Activated T-cell treated with anti-CD3 and anti-CD28 coated beads, Interleukin-2, amount 50 U/mL, for 4 hours (primary cell): ENCODE measurements around the gene FCHO2. TPM values are rescaled to one million over a fixed set of nuclear protein-coding genes. Genes with fewer than 3 reads are reported as not detected.

Experiments used
- ATAC-seq, 2 donors: fragments of 200-7000 bp; cut with Tn5 transposase; one replicate each; pipeline ENCODE4 v1.10.0; 2021
- DNase-seq: peaks from one replicate; pipeline ENCODE4 v3.0.0-alpha.2; 2020
- H3K27me3 Mint-ChIP-seq: one replicate; pipeline ENCODE4 v1.8.0; 2021; ENCODE audit warnings: low read depth, mixed read lengths
- H3K36me3 Mint-ChIP-seq: one replicate; pipeline ENCODE4 v1.8.0; 2022; ENCODE audit warnings: mixed read lengths; ENCODE audit not compliant: insufficient read depth
- H3K4me1 Mint-ChIP-seq: one replicate; pipeline ENCODE4 v1.8.0; 2021; ENCODE audit warnings: low read depth, mixed read lengths
- H3K4me3 Mint-ChIP-seq: one replicate; pipeline ENCODE4 v1.8.0; 2021; ENCODE audit warnings: mild to moderate bottlenecking, moderate library complexity, mixed read lengths
- H3K9me3 Mint-ChIP-seq: one replicate; pipeline ENCODE4 v1.8.0; 2021; ENCODE audit warnings: mixed read lengths
- total RNA-seq, 3 donors: library from RNA; stranded (reverse); gene quantifications; one replicate each; pipeline ENCODE4 v1.2.1, GENCODE V29; 2021

FCHO2 gene
- total RNA-seq, 3 donors from 2014 or later, result 0.47 to 0.52 (median 0.51) TPM

- DNase-seq, result no peak
- no peaks in the 10 kb centered on the region for H3K27me3 Mint-ChIP-seq
- H3K4me1 Mint-ChIP-seq, result no peaks in the 10 kb centered on the region
- no peak overlapping the region for H3K4me3 Mint-ChIP-seq
- no peaks in the 10 kb centered on the region for H3K36me3 Mint-ChIP-seq
- H3K9me3 Mint-ChIP-seq, result no peaks in the 10 kb centered on the region
- ATAC-seq, result no peak
Measured at GRCh38 chr5:73030531-73030930, 74.7 kb downstream of the FCHO2 start.

- H3K9me3 Mint-ChIP-seq, result no peaks in the 10 kb centered on the region
- H3K4me1 Mint-ChIP-seq, result no peaks in the 10 kb centered on the region
- H3K4me3 Mint-ChIP-seq, result no peak overlapping the region
- H3K36me3 Mint-ChIP-seq, result no peaks in the 10 kb centered on the region
- ATAC-seq, result no peak
- no peaks in the 10 kb centered on the region for H3K27me3 Mint-ChIP-seq
- DNase-seq, result no peak
Measured at GRCh38 chr5:73030995-73031394, 75.2 kb downstream of the FCHO2 start.

GRCh38 chr5:73031839-73032238, 76.0 kb downstream of the FCHO2 start:
- no peak overlapping the region for H3K4me3 Mint-ChIP-seq
- no peak for DNase-seq
- H3K9me3 Mint-ChIP-seq, result no peaks in the 10 kb centered on the region
- no peaks in the 10 kb centered on the region for H3K27me3 Mint-ChIP-seq
- no peaks in the 10 kb centered on the region for H3K36me3 Mint-ChIP-seq
- ATAC-seq, result no peak
- H3K4me1 Mint-ChIP-seq, result no peaks in the 10 kb centered on the region

GRCh38 chr5:73032635-73033034, 76.8 kb downstream of the FCHO2 start:
- H3K4me3 Mint-ChIP-seq, result no peak overlapping the region
- no peak for DNase-seq
- no peaks in the 10 kb centered on the region for H3K36me3 Mint-ChIP-seq
- no peaks in the 10 kb centered on the region for H3K4me1 Mint-ChIP-seq
- H3K27me3 Mint-ChIP-seq, result no peaks in the 10 kb centered on the region
- no peaks in the 10 kb centered on the region for H3K9me3 Mint-ChIP-seq
- ATAC-seq, result no peak

- no peaks in the 10 kb centered on the region for H3K36me3 Mint-ChIP-seq
- H3K9me3 Mint-ChIP-seq, result no peaks in the 10 kb centered on the region
- no peaks in the 10 kb centered on the region for H3K27me3 Mint-ChIP-seq
- no peaks in the 10 kb centered on the region for H3K4me1 Mint-ChIP-seq
- H3K4me3 Mint-ChIP-seq, result no peak overlapping the region
- DNase-seq (no peak), ATAC-seq (no peak)
Measured at GRCh38 chr5:73037545-73037944, 81.7 kb downstream of the FCHO2 start.

GRCh38 chr5:73039082-73039481, 83.2 kb downstream of the FCHO2 start:
- Mint-ChIP-seq H3K4me3 (no peak overlapping the region), H3K4me1 (no peaks in the 10 kb centered on the region), H3K36me3 (no peaks in the 10 kb centered on the region), H3K27me3 (no peaks in the 10 kb centered on the region), H3K9me3 (no peaks in the 10 kb centered on the region)
- ATAC-seq (no peak), DNase-seq (no peak)

GRCh38 chr5:73042993-73043392, 87.2 kb downstream of the FCHO2 start:
- no peaks in the 10 kb centered on the region for H3K36me3 Mint-ChIP-seq
- H3K4me1 Mint-ChIP-seq, result no peaks in the 10 kb centered on the region
- no peak for ATAC-seq
- DNase-seq, result no peak
- no peak overlapping the region for H3K4me3 Mint-ChIP-seq
- no peaks in the 10 kb centered on the region for H3K9me3 Mint-ChIP-seq
- H3K27me3 Mint-ChIP-seq, result no peaks in the 10 kb centered on the region

- Mint-ChIP-seq H3K36me3 (peaks cover 4% of the 10 kb centered on the region), H3K4me3 (no peak overlapping the region), H3K9me3 (no peaks in the 10 kb centered on the region), H3K27me3 (no peaks in the 10 kb centered on the region), H3K4me1 (no peaks in the 10 kb centered on the region)
- ATAC-seq (no peak), DNase-seq (no peak)
Measured at GRCh38 chr5:73044546-73044945, 88.7 kb downstream of the FCHO2 start.

- Mint-ChIP-seq H3K27me3 (no peaks in the 10 kb centered on the region), H3K4me3 (no peak overlapping the region), H3K36me3 (peaks cover 4% of the 10 kb centered on the region), H3K9me3 (no peaks in the 10 kb centered on the region), H3K4me1 (no peaks in the 10 kb centered on the region)
- ATAC-seq, result no peak
- no peak for DNase-seq
Measured at GRCh38 chr5:73045623-73046022, 89.8 kb downstream of the FCHO2 start.

- DNase-seq, result no peak
- H3K36me3 Mint-ChIP-seq, result no peaks in the 10 kb centered on the region
- H3K4me1 Mint-ChIP-seq, result no peaks in the 10 kb centered on the region
- H3K9me3 Mint-ChIP-seq, result no peaks in the 10 kb centered on the region
- H3K27me3 Mint-ChIP-seq, result peaks cover 3% of the 10 kb centered on the region
- no peak for ATAC-seq
- H3K4me3 Mint-ChIP-seq, result no peak overlapping the region
Measured at GRCh38 chr5:73061593-73061992, 105.8 kb downstream of the FCHO2 start.

GRCh38 chr5:73066466-73066865, 110.6 kb downstream of the FCHO2 start:
- Mint-ChIP-seq H3K36me3 (no peaks in the 10 kb centered on the region), H3K4me3 (no peak overlapping the region), H3K9me3 (no peaks in the 10 kb centered on the region), H3K27me3 (peaks cover 6% of the 10 kb centered on the region), H3K4me1 (no peaks in the 10 kb centered on the region)
- ATAC-seq (no peak), DNase-seq (no peak)

GRCh38 chr5:73067213-73067612, 111.4 kb downstream of the FCHO2 start:
- Mint-ChIP-seq H3K27me3 (peaks cover 6% of the 10 kb centered on the region), H3K4me1 (no peaks in the 10 kb centered on the region), H3K9me3 (no peaks in the 10 kb centered on the region), H3K4me3 (no peak overlapping the region), H3K36me3 (no peaks in the 10 kb centered on the region)
- ATAC-seq, result no peak
- no peak for DNase-seq

- Mint-ChIP-seq H3K4me3 (no peak overlapping the region), H3K36me3 (no peaks in the 10 kb centered on the region), H3K4me1 (no peaks in the 10 kb centered on the region), H3K27me3 (no peaks in the 10 kb centered on the region), H3K9me3 (no peaks in the 10 kb centered on the region)
- ATAC-seq (no peak), DNase-seq (no peak)
Measured at GRCh38 chr5:73081093-73081492, 125.3 kb downstream of the FCHO2 start.

- Mint-ChIP-seq H3K9me3 (no peaks in the 10 kb centered on the region), H3K27me3 (peaks cover 2% of the 10 kb centered on the region), H3K36me3 (no peaks in the 10 kb centered on the region), H3K4me3 (no peak overlapping the region), H3K4me1 (no peaks in the 10 kb centered on the region)
- DNase-seq (no peak), ATAC-seq (no peak)
Measured at GRCh38 chr5:73088026-73088425, 132.2 kb downstream of the FCHO2 start.

GRCh38 chr5:73093943-73094342, 138.1 kb downstream of the FCHO2 start:
- no peak overlapping the region for H3K4me3 Mint-ChIP-seq
- no peaks in the 10 kb centered on the region for H3K36me3 Mint-ChIP-seq
- ATAC-seq, result peak; percentile 77 to 80
- H3K27me3 Mint-ChIP-seq, result peaks cover 9% of the 10 kb centered on the region
- no peak for DNase-seq
- H3K4me1 Mint-ChIP-seq, result no peaks in the 10 kb centered on the region
- H3K9me3 Mint-ChIP-seq, result peaks cover 6% of the 10 kb centered on the region

GRCh38 chr5:73094415-73094814, 138.6 kb downstream of the FCHO2 start:
- H3K4me1 Mint-ChIP-seq, result no peaks in the 10 kb centered on the region
- ATAC-seq (no peak), DNase-seq (no peak)
- H3K27me3 Mint-ChIP-seq, result peaks cover 11% of the 10 kb centered on the region
- peaks cover 6% of the 10 kb centered on the region for H3K9me3 Mint-ChIP-seq
- no peak overlapping the region for H3K4me3 Mint-ChIP-seq
- H3K36me3 Mint-ChIP-seq, result no peaks in the 10 kb centered on the region
